GM12878 (cell line): ENCODE measurements around the gene CSRP1. TPM values are rescaled to one million over a fixed set of nuclear protein-coding genes. Genes with fewer than 3 reads are reported as not detected.

Experiments used
- ATAC-seq: fragments of 200-7000 bp; cut with Tn5 transposase; 3 replicates; pipeline ENCODE4 v1.9.1; 2020; ENCODE audit warnings: mild to moderate bottlenecking, moderate library complexity
- BruUV-seq: library from RNA; stranded (reverse); fragments of 400-500 nt; replicated peaks from 2 replicates; lab custom pipeline; 2021; lab: Mats Ljungman, UMichigan
- CTCF ChIA-PET: fragments of 300-600 bp; sonication (Branson Sonifier 250); formaldehyde crosslinking; extraction: SDS; loops from one replicate; lab custom pipeline; 2021; ENCODE audit warnings: inconsistent platforms; lab: Yijun Ruan, JAX
- POLR2A ChIA-PET: fragments of 350-600 bp; formaldehyde crosslinking; extraction: SDS; loops from one replicate; lab custom pipeline; 2021; ENCODE audit warnings: inconsistent platforms; lab: Charles Lee
- RAD21 ChIA-PET: fragments of 300-600 bp; sonication (Branson Sonifier 250); formaldehyde crosslinking; loops from one replicate; lab custom pipeline; 2023; ENCODE audit warnings: antibody characterized with exemption; ENCODE audit not compliant: unreplicated experiment; lab: Charles Lee
- SMC1A ChIA-PET: fragments of 300-600 bp; sonication (Branson Sonifier 250); formaldehyde crosslinking; loops from one replicate; lab custom pipeline; 2023; ENCODE audit not compliant: unreplicated experiment, uncharacterized antibody; lab: Charles Lee
- DNase-seq: peaks from one replicate; pipeline ENCODE4 v3.0.0-alpha.2; 2011; ENCODE audit warnings: low read depth, low spot score
- FAIRE-seq: peaks from 3 replicates; lab custom pipeline; 2011; peaks lifted over from hg19 to GRCh38; lab: Jason Lieb, UNC
- H2AFZ ChIP-seq: 2 replicates; pipeline ENCODE4 v1.6.0; 2011; ENCODE audit warnings: low read depth, low read length, control low read depth; ENCODE audit not compliant: control insufficient read depth
- H3K27ac ChIP-seq: 2 replicates; pipeline ENCODE4 v1.5.1; 2011; ENCODE audit warnings: control low read depth; ENCODE audit not compliant: control insufficient read depth, insufficient read depth
- H3K27me3 ChIP-seq, 2 experiments: replicated peaks in 1 of 2; 2 replicates each; pipeline versions ENCODE4 v1.6.0 to v1.6.1; 2011; ENCODE audit warnings: low read length in 1 of 2; ENCODE audit not compliant: control insufficient read depth in 2 of 2, insufficient read depth in 2 of 2
- H3K36me3 ChIP-seq, 2 experiments: 2 replicates each; pipeline ENCODE4 v1.5.1; 2011; ENCODE audit warnings: low read length in 1 of 2; ENCODE audit not compliant: control insufficient read depth in 2 of 2, insufficient read depth in 2 of 2
- H3K4me1 ChIP-seq: 2 replicates; pipeline ENCODE4 v1.6.1; 2011; ENCODE audit warnings: mild to moderate bottlenecking, low read length, moderate library complexity, mixed read lengths; ENCODE audit not compliant: control insufficient read depth, insufficient read depth
- H3K4me2 ChIP-seq: 2 replicates; pipeline ENCODE4 v1.6.0; 2011; ENCODE audit warnings: control low read depth; ENCODE audit not compliant: control insufficient read depth, insufficient read depth
- H3K4me3 ChIP-seq: fragments of 200-600 bp; sonication (generic); 2 replicates; pipeline ENCODE4 v1.5.1; 2016
- H3K79me2 ChIP-seq: 2 replicates; pipeline ENCODE4 v1.6.0; 2011; ENCODE audit warnings: low read length; ENCODE audit not compliant: control insufficient read depth, insufficient read depth
- H3K9ac ChIP-seq: 2 replicates; pipeline ENCODE4 v1.8.0; 2011; ENCODE audit warnings: low read length, control low read depth, mixed read lengths; ENCODE audit not compliant: control insufficient read depth, insufficient read depth
- H3K9me3 ChIP-seq: replicated peaks from 3 replicates; pipeline ENCODE4 v1.5.1; 2011; ENCODE audit warnings: mild to moderate bottlenecking, low read length; ENCODE audit not compliant: control insufficient read depth, insufficient read depth
- H4K20me1 ChIP-seq: 2 replicates; pipeline ENCODE4 v1.6.0; 2011; ENCODE audit not compliant: control insufficient read depth, insufficient read depth
- CUX1 ChIP-seq: IDR thresholded peaks from 2 replicates; pipeline ENCODE4 v1.6.1; 2012; ENCODE audit warnings: improper control_type of control experiment, low read depth, low read length; ENCODE audit not compliant: insufficient replicate concordance
- DPF2 ChIP-seq: fragments of 450-650 bp; IDR thresholded peaks from 2 replicates; pipeline ENCODE4 v1.6.1; 2017; ENCODE audit warnings: mild to moderate bottlenecking
- E4F1 ChIP-seq: fragments of 450-650 bp; IDR thresholded peaks from 2 replicates; pipeline ENCODE4 v1.6.1; 2018; ENCODE audit warnings: borderline replicate concordance, mild to moderate bottlenecking; ENCODE audit not compliant: partially characterized antibody
- JUND ChIP-seq: IDR thresholded peaks from 2 replicates; pipeline ENCODE4 v1.6.1; 2012; ENCODE audit warnings: low read depth, mild to moderate bottlenecking, low read length, improper control_type of control experiment, moderate library complexity
- NKRF ChIP-seq: fragments of 450-650 bp; conservative IDR thresholded peaks from 2 replicates; pipeline ENCODE4 v1.6.1; 2017; ENCODE audit warnings: mild to moderate bottlenecking, moderate library complexity
- SMARCA5 ChIP-seq: fragments of 450-650 bp; IDR thresholded peaks from 2 replicates; pipeline ENCODE4 v1.6.1; 2017; ENCODE audit warnings: mild to moderate bottlenecking
- SP1 ChIP-seq: IDR thresholded peaks from one replicate; pipeline ENCODE4 v1.6.1; 2011; ENCODE audit warnings: low read depth, low read length
- SUZ12 ChIP-seq: fragments of 200-600 bp; sonication (generic); IDR thresholded peaks from one replicate; pipeline ENCODE4 v1.6.1; 2018; ENCODE audit warnings: antibody characterized with exemption, mild to moderate bottlenecking; ENCODE audit not compliant: unreplicated experiment
- YY1 ChIP-seq: IDR thresholded peaks from 2 replicates; pipeline ENCODE4 v1.6.1; 2011; ENCODE audit warnings: low read depth, mild to moderate bottlenecking, low read length
- ZBTB11 ChIP-seq: fragments of 450-650 bp; formaldehyde crosslinking; IDR thresholded peaks from 2 replicates; pipeline ENCODE4 v1.5.0; 2022; ENCODE audit warnings: mild to moderate bottlenecking, missing genetic modification characterization
- WGBS: methylation state at CpG from one replicate; pipeline ENCODE4 v1.1.6; 2016; ENCODE audit warnings: low lambda C conversion rate; ENCODE audit not compliant: insufficient replicate concordance, insufficient coverage; ENCODE audit errors: missing lambda C conversion rate; 5-methylcytosine and 5-hydroxymethylcytosine counted together
- in situ Hi-C: fragments of 300-500 bp; cut with MboI; formaldehyde crosslinking; loops from 9 replicates; pipeline ENCODE4 v1.14.3; 2018; ENCODE audit warnings: mixed read lengths
- intact Hi-C: fragments of 100-400 bp; cut with micrococcal nuclease; formaldehyde crosslinking; loops from one replicate; pipeline ENCODE4 v1.14.2; 2022; ENCODE audit not compliant: unreplicated experiment
- polyA plus RNA-seq, 11 experiments: library from polyadenylated mRNA; depleted of rRNA in 4 of 11; unstranded in 6 of 11; stranded (reverse) in 5 of 11; fragments of >200 nt; fragmentation: Nextera tagmentation in 4 of 11; fragmentation: Illumina TruSeq in 1 of 11; extraction: Ambion mirVana in 4 of 11; extraction: Trizol in 1 of 11; gene quantifications; 1 replicate in 1 of 11; 2 replicates in 10 of 11; pipeline versions ENCODE4 v1.2.1 to v1.2.3, GENCODE V29; 2011 to 2016; ENCODE audit warnings: inconsistent platforms in 2 of 11, missing spikeins in 2 of 11, low read depth in 1 of 11
- total RNA-seq, 4 experiments: library from RNA; depleted of rRNA in 3 of 4; stranded (reverse); fragments of >200 nt in 3 of 4; fragmentation: Illumina TruSeq in 1 of 4; extraction: Trizol in 1 of 4; gene quantifications; 2 replicates each; pipeline versions ENCODE4 v1.2.1 to v1.2.3, GENCODE V29; 2013 to 2021

Gene CSRP1
- total and polyA plus RNA-seq, 10 of the 15 experiments (the other 5 are each of a cell fraction or from before 2014, with no cell fraction given) = 23.4 to 99.2 (median 80.7) TPM

GRCh38 chr1:201498621-201499020 lies 8.3 kb downstream of the CSRP1 start:
- peak; percentile 42 for ATAC-seq
- Histone ChIP-seq H3K9ac (no peak overlapping the region), H3K36me3 (peaks cover 11 to 15% of the 10 kb centered on the region in 2 experiments; a peak in 3 of 4 replicates), H3K4me2 (no peak overlapping the region), H3K4me3 (no peak overlapping the region), H3K79me2 (peaks cover 2% of the 10 kb centered on the region), H3K27me3 (no peaks in the 10 kb centered on the region), H3K27ac (no peak overlapping the region), H4K20me1 (no peaks in the 10 kb centered on the region), H2AFZ (no peak overlapping the region), H3K9me3 (no peaks in the 10 kb centered on the region; the same call in 2 of the 3 replicates), H3K4me1 (no peaks in the 10 kb centered on the region)
- TF ChIP-seq ZBTB11 (CRISPR knock-in tag) (no peak), YY1 (no peak), JUND (no peak), SUZ12 (no peak), CUX1 (no peak), E4F1 (no peak), DPF2 (no peak), NKRF (no peak), SP1 (no peak), SMARCA5 (no peak)
- in situ Hi-C loops (no loop called here), intact Hi-C loops (no loop called here)
- BruUV-seq = no TSS peak
- RAD21 ChIA-PET = interaction anchor here (1.0 to 1.3 kb wide), 2 partner anchors 16 to 50 kb away, joined by 3 to 4 read pairs; no protein-coding TSS in a partner anchor
- SMC1A ChIA-PET = interaction anchor here (1.5 to 7.2 kb wide), 3 partner anchors 7 to 17 kb away, joined by 5 to 56 read pairs (median 10); no protein-coding TSS in a partner anchor
- POLR2A ChIA-PET = no interaction called here
- WGBS = 80% methylated on average over 8 of the region's 8 CpGs
- DNase-seq = no peak
- CTCF ChIA-PET = interaction anchor here (1.1 to 13.1 kb wide), 4 partner anchors 9 to 637 kb away, joined by 3 to 198 read pairs (median 74); no protein-coding TSS in a partner anchor
- FAIRE-seq = no peak
